Measurements from ENCODE around the gene DNAJC8.

DNAJC8 gene

DNA sequence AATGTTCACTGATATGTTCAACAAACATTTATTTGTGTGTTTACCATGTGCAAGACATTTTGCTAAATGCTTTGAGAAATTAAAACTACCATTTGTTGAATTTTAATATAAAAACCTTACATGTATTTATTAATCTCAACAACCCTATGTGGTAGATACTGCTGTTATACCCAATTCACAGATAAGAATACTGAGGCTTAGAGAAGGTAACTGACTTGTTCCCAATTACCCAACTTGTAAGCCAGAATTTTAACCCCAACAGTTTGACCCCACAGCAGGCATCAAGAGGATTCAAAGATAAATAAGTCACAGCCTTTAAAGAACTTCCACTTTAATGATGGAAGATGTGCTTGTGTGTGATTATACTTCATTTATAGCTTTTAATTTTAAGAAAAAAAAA lies 3.7 kb downstream of the DNAJC8 start:
- TF ChIP-seq, protein P1, sequence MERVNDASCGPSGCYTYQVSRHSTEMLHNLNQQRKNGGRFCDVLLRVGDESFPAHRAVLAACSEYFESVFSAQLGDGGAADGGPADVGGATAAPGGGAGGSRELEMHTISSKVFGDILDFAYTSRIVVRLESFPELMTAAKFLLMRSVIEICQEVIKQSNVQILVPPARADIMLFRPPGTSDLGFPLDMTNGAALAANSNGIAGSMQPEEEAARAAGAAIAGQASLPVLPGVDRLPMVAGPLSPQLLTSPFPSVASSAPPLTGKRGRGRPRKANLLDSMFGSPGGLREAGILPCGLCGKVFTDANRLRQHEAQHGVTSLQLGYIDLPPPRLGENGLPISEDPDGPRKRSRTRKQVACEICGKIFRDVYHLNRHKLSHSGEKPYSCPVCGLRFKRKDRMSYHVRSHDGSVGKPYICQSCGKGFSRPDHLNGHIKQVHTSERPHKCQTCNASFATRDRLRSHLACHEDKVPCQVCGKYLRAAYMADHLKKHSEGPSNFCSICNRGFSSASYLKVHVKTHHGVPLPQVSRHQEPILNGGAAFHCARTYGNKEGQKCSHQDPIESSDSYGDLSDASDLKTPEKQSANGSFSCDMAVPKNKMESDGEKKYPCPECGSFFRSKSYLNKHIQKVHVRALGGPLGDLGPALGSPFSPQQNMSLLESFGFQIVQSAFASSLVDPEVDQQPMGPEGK (CRISPR knock-in tag; IDR thresholded peaks at IDR 0.05; ENCODE audit: borderline replicate concordance): no peak
- TF ChIP-seq ISL1 (CRISPR knock-in tag; IDR thresholded peaks at IDR 0.05): no peak
- no peak for TF ChIP-seq ESRRG (CRISPR knock-in tag; IDR thresholded peaks at IDR 0.05)
- no peak for TF ChIP-seq ZNF565 (CRISPR knock-in tag; conservative IDR thresholded peaks at IDR 0.05; ENCODE audit: low read depth)
- TF ChIP-seq, protein P2, sequence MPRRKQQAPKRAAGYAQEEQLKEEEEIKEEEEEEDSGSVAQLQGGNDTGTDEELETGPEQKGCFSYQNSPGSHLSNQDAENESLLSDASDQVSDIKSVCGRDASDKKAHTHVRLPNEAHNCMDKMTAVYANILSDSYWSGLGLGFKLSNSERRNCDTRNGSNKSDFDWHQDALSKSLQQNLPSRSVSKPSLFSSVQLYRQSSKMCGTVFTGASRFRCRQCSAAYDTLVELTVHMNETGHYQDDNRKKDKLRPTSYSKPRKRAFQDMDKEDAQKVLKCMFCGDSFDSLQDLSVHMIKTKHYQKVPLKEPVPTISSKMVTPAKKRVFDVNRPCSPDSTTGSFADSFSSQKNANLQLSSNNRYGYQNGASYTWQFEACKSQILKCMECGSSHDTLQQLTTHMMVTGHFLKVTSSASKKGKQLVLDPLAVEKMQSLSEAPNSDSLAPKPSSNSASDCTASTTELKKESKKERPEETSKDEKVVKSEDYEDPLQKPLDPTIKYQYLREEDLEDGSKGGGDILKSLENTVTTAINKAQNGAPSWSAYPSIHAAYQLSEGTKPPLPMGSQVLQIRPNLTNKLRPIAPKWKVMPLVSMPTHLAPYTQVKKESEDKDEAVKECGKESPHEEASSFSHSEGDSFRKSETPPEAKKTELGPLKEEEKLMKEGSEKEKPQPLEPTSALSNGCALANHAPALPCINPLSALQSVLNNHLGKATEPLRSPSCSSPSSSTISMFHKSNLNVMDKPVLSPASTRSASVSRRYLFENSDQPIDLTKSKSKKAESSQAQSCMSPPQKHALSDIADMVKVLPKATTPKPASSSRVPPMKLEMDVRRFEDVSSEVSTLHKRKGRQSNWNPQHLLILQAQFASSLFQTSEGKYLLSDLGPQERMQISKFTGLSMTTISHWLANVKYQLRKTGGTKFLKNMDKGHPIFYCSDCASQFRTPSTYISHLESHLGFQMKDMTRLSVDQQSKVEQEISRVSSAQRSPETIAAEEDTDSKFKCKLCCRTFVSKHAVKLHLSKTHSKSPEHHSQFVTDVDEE (CRISPR knock-in tag; IDR thresholded peaks at IDR 0.05): no peak
- no peak for TF ChIP-seq ARNTL (CRISPR knock-in tag; IDR thresholded peaks at IDR 0.05; ENCODE audit: borderline replicate concordance, low read depth)
- TF ChIP-seq, protein P3, sequence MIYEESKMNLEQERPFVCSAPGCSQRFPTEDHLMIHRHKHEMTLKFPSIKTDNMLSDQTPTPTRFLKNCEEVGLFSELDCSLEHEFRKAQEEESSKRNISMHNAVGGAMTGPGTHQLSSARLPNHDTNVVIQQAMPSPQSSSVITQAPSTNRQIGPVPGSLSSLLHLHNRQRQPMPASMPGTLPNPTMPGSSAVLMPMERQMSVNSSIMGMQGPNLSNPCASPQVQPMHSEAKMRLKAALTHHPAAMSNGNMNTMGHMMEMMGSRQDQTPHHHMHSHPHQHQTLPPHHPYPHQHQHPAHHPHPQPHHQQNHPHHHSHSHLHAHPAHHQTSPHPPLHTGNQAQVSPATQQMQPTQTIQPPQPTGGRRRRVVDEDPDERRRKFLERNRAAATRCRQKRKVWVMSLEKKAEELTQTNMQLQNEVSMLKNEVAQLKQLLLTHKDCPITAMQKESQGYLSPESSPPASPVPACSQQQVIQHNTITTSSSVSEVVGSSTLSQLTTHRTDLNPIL (CRISPR knock-in tag; IDR thresholded peaks at IDR 0.05; ENCODE audit: low read depth): no peak
- TF ChIP-seq, protein P4, sequence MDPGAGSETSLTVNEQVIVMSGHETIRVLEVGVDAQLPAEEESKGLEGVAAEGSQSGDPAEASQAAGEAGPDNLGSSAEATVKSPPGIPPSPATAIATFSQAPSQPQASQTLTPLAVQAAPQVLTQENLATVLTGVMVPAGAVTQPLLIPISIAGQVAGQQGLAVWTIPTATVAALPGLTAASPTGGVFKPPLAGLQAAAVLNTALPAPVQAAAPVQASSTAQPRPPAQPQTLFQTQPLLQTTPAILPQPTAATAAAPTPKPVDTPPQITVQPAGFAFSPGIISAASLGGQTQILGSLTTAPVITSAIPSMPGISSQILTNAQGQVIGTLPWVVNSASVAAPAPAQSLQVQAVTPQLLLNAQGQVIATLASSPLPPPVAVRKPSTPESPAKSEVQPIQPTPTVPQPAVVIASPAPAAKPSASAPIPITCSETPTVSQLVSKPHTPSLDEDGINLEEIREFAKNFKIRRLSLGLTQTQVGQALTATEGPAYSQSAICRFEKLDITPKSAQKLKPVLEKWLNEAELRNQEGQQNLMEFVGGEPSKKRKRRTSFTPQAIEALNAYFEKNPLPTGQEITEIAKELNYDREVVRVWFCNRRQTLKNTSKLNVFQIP (CRISPR knock-in tag; IDR thresholded peaks at IDR 0.05; ENCODE audit: borderline replicate concordance, low read depth): no peak
- no peak for TF ChIP-seq ZC3H10 (CRISPR knock-in tag; IDR thresholded peaks at IDR 0.05)
- TF ChIP-seq CSDC2 (CRISPR knock-in tag; IDR thresholded peaks at IDR 0.05): no peak
- TF ChIP-seq ZNF8 (CRISPR knock-in tag; IDR thresholded peaks at IDR 0.05): no peak
- no peak for TF ChIP-seq SNAI2 (CRISPR knock-in tag; IDR thresholded peaks at IDR 0.05)
- ATAC-seq: no peak

DNA sequence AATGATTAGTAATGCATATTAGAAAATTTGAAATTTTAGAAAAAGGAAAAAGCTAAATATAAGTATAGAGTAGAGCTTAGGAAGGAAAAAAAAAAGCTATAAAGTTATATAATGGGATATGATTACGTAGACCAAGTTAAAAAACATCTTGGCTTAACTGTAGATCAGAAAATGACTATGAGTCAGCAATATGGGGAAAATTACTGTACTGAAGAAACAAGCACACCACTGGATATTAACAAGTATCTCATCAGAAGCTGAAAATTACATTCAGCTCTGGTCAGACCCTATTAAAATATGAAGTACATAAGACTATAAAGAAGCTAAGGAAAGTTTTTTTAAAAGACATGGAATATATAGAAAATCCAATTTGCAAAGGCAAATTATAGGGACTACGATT lies 19.5 kb downstream of the DNAJC8 start:
- no peak for TF ChIP-seq PPARA (CRISPR knock-in tag; IDR thresholded peaks at IDR 0.05; ENCODE audit: borderline replicate concordance)
- TF ChIP-seq BACH2 (CRISPR knock-in tag; IDR thresholded peaks at IDR 0.05; ENCODE audit: borderline replicate concordance): no peak
- no peak for TF ChIP-seq ZC3H10 (CRISPR knock-in tag; IDR thresholded peaks at IDR 0.05)
- TF ChIP-seq, protein P3 (CRISPR knock-in tag; IDR thresholded peaks at IDR 0.05; ENCODE audit: low read depth): no peak
- no peak for TF ChIP-seq SNAI2 (CRISPR knock-in tag; IDR thresholded peaks at IDR 0.05)
- TF ChIP-seq, protein P5, sequence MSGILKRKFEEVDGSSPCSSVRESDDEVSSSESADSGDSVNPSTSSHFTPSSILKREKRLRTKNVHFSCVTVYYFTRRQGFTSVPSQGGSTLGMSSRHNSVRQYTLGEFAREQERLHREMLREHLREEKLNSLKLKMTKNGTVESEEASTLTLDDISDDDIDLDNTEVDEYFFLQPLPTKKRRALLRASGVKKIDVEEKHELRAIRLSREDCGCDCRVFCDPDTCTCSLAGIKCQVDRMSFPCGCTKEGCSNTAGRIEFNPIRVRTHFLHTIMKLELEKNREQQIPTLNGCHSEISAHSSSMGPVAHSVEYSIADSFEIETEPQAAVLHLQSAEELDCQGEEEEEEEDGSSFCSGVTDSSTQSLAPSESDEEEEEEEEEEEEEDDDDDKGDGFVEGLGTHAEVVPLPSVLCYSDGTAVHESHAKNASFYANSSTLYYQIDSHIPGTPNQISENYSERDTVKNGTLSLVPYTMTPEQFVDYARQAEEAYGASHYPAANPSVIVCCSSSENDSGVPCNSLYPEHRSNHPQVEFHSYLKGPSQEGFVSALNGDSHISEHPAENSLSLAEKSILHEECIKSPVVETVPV (CRISPR knock-in tag; IDR thresholded peaks at IDR 0.05): no peak
- TF ChIP-seq RARB (CRISPR knock-in tag; IDR thresholded peaks at IDR 0.05): no peak
- no peak for TF ChIP-seq ZFP30 (CRISPR knock-in tag; IDR thresholded peaks at IDR 0.05)
- TF ChIP-seq, protein P2 (CRISPR knock-in tag; IDR thresholded peaks at IDR 0.05): no peak
- TF ChIP-seq ZNF70 (CRISPR knock-in tag; IDR thresholded peaks at IDR 0.05): no peak
- TF ChIP-seq ZNF8 (CRISPR knock-in tag; IDR thresholded peaks at IDR 0.05): no peak
- no peak for TF ChIP-seq ARNTL (CRISPR knock-in tag; IDR thresholded peaks at IDR 0.05; ENCODE audit: borderline replicate concordance, low read depth)
- TF ChIP-seq ESRRG (CRISPR knock-in tag; IDR thresholded peaks at IDR 0.05): no peak
- no peak for TF ChIP-seq ZNF565 (CRISPR knock-in tag; conservative IDR thresholded peaks at IDR 0.05; ENCODE audit: low read depth)
- ATAC-seq: no peak

Measured in SK-N-SH treated with all-trans-retinoic acid at 6 μM for 48 hours (cell line).